OCI-LY1 (cell line): Measurements from ENCODE around the gene BPTF.

Experiments used
- EZH2 ChIP-seq: fragments of 200-600 bp; sonication (generic), shearing (Covaris generic); IDR thresholded peaks from 2 replicates; pipeline ENCODE4 v1.8.0; 2017; ENCODE audit warnings: borderline replicate concordance, mixed run types, mild to moderate bottlenecking, antibody characterized with exemption, low read length, moderate library complexity, mixed read lengths
- TF ChIP-seq, protein P1 (sequence below): fragments of 200-600 bp; sonication (generic), shearing (Covaris generic); IDR thresholded peaks from 2 replicates; pipeline ENCODE4 v1.5.1; 2017; ENCODE audit warnings: mild to moderate bottlenecking, antibody characterized with exemption, low read length, moderate library complexity, mixed read lengths

DNA sequence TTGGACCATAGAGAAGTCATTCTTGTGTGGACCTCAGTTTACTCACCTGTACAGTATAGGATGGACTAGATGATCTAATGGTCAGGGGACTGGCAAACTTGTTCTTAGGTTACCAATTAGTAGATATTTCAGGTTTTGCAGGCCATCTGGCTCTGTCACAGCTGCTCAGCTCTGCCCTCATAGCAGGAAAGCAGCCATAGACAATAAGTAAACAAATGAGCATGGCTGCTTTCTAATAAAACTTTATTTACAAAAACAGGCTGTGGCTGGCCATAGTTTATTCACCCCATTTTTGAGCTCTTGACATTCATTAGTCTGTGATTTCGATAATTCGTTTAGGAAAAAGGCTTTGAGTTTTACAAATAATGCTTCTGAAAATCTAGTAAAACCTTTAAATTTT, 12.7 kb downstream of the BPTF start:
- TF ChIP-seq, protein P1, sequence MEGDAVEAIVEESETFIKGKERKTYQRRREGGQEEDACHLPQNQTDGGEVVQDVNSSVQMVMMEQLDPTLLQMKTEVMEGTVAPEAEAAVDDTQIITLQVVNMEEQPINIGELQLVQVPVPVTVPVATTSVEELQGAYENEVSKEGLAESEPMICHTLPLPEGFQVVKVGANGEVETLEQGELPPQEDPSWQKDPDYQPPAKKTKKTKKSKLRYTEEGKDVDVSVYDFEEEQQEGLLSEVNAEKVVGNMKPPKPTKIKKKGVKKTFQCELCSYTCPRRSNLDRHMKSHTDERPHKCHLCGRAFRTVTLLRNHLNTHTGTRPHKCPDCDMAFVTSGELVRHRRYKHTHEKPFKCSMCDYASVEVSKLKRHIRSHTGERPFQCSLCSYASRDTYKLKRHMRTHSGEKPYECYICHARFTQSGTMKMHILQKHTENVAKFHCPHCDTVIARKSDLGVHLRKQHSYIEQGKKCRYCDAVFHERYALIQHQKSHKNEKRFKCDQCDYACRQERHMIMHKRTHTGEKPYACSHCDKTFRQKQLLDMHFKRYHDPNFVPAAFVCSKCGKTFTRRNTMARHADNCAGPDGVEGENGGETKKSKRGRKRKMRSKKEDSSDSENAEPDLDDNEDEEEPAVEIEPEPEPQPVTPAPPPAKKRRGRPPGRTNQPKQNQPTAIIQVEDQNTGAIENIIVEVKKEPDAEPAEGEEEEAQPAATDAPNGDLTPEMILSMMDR: no peak
- TF ChIP-seq EZH2: no peak
